Activated CD4-positive, alpha-beta T cell treated with anti-CD3 and anti-CD28 coated beads, Interleukin-2, Interleukin-4, amounts not matched to agents 100 ng/mL and 50 ng/mL, durations not matched to agents 16 hours and 8 hours (primary cell): ENCODE data around the gene LDLRAD2.
"Not testable (repeated sequence)": the region's sequence is repeated elsewhere in the genome, so short reads cannot be mapped to it uniquely, and the experiment has no call there.

Experiments
- DNase-seq: peaks from one replicate; pipeline ENCODE4 v3.0.0-alpha.2; 2020; ENCODE audit warnings: low spot score

Gene LDLRAD2, protein sequence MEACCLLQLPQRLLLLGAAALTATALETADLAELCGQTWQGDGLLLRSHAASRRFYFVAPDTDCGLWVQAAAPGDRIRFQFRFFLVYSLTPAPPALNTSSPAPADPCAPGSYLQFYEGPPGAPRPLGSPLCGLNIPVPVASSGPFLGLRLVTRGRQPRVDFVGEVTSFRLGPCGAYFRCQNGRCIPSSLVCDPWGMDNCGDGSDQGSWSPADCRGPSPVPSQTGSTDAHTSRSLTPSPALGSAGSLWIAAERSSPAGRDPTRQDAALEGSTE

DNA sequence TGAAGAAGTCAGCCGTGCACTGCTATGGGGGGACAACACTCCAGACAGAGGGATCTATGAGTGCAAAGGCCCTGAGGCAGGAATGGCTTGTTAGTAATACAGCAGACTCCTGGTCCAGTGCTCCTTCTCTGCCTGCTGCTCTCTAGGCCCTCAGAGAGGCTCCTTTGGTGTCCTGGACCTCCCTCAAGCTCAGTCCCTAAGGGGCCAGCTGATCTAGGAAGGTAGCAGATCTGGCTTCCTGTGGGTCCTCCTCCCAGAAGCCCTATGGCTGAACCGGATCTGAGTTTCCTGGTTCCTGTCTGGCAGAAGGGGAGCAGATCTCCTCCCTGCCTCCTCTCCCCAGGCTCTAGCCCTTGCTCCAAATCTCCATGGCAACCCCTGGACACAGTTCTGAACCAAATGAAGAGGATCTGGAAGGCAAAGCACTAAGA lies at the start of gene LDLRAD2:
LDLRAD2 (plus strand) TSS at position 391 of the 431 bp plus-strand sequence. CDS start 187 bp downstream, outside the sequence.
- DNase-seq: no peak

DNA sequence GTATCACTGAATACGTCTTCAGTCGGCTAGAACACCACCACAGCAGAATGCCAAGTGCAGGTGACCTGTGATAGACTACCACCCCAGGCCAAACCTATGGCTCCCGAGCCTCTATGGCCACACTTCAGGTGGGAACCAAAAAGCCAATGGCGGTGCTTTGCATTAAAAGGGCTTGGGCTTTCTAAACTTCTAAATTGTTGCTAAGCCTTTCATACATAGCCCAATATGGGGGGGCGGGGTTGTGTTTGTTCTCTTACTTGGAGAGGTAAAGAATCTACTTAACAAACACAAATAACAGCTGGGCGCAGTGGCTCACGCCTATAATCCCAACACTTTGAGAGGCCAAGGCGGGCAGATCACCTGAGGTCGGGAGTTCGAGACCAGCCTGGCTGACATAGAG lies 48.8 kb upstream of the LDLRAD2 start:
- no peak for DNase-seq

DNA sequence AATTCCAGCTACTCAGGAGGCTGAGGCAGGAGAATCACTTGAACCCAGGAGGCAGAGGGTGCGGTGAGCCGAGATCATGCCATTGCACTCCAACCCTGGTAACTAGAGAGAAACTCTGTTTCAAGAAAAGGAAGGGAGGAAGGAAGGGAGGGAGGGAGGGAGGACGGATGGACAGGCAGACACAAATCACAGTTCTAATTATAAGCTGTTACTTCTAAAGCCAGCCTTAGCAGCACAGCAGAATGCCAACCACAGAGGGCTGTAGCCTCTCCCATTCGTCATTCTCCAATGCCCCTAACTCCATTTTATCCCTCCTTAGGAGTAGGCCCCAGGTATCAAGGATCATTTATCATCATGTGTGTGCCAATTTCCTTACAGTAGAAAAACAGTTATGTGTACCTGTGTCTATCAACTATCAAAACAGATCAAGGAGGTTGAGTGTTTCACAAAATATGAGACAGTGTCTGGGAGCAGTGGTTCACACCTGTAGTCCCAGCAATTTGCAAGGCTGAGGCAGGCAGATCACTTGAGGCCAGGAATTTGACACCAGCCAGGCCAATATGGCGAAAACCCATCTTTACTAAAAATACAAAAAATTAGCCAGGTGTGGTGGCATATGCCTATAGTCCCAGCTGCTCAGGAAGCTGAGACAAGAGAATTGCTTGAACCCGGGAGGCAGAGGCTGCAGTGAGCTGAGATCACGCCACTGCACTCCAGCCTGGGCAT lies 48.2 kb upstream of the LDLRAD2 start:
- no peak for DNase-seq

DNA sequence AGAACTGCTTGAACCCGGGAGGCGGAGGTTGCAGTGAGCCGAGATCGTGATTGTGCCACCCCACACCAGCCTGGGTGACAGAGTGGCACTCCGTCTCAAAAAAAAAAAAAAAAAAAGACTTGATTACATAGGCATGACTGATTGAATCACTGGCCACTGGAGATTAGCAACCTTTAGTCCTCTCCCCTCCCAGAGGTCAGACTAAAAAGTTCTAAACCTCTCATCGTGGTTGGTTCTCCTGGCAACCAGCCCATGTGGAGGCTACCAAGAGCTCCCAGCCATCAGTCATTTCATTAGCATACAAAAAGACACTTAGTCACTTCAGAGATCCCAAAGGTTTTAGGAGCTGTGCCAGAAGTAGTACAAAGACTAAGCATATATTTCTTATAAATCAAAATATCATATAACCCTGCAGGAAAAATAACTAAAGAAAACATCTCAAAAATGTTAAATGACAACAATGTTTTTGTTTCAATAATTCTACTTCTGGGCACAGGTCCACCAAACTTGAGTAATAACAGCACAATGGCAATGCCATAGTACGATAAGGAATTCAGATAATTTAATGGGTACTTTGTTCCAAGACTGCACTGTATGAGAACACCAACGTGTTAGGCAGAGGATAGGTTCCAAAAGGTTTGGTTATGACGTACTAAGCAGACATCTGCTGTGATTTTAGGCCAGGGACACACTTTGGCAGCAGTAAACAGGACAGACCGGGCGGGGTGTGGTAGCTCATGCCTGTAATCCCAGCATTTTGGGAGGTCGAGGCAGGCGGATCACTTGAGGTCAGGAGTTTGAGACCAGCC lies 47.2 kb upstream of the LDLRAD2 start:
- peak; percentile 33 for DNase-seq

DNA sequence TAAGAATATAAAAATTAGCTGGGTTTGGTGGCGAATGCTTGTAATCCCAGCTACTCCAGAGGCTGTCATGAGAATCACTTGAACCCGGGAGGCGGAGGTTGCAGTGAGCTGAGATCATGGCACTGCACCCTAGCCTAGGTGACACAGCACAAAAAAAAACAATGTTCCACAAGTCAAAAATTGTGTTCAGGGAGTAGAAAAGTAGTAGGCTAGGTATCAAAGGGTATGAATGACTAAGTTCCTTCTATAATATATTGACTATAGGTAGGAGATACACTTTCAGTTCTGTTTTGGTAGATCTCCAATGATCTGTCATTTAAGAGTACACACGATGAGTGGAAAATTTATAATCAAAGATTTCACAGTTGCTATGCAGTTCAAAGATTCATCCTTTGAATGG lies 45.9 kb upstream of the LDLRAD2 start:
- DNase-seq: peak; percentile 29

DNA sequence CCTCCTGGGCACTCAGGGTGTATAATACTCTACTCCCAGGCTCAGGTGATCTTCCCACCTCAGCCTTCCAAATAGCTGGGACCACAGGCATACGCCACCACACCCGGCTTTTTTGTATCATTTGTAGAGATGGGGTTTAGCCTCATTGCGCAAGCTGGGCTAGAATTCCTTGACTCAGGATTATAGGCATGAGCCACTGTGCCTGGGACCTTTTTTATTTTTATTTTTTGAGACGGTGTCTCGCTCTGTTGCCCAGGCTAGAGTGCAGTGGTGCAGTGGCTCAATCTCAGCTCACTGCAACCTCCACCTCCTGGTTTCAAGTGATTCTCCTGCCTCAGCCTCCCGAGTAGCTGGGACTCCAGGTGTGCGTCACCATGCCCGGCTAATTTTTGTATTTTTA lies 45.0 kb upstream of the LDLRAD2 start:
- not testable (repeated sequence) for DNase-seq

DNA sequence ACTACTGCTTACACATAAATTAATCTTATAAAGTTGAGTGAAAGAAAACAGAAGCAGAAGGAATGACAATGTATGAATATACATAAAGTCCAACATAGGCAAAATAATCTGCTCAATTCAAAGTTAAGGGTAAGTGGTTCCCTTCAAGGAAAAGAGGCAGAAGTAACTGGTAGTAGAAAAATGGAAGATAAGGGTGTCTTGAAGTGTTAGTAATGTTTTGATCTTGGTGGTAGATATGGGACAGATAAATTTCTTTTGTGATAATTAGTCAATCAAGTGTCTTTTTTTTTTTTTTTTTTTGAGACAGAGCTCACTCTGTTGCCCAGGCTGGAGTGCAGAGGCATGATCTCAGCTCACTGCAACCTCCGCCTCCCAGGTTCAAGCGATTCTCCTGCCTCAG lies 41.9 kb upstream of the LDLRAD2 start:
- no peak for DNase-seq

DNA sequence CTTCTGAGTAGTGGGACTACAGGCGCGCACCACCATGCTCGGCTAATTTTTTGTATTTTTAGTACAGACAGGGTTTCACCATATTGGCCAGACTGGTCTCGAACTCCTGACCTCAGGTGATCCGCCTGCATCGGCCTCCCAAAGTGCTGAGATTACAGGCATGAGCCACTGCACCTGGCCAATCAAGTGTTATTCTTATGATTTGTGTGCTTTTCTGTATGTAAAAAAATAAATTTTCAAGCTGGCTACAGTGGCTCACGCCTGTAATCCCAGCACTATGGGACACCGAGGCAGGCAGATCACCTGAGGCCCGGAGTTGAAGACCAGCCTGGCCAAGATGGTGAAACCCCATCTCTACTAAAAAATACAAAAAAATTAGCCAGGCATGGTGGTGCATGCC lies 41.5 kb upstream of the LDLRAD2 start:
- not testable (repeated sequence) for DNase-seq

DNA sequence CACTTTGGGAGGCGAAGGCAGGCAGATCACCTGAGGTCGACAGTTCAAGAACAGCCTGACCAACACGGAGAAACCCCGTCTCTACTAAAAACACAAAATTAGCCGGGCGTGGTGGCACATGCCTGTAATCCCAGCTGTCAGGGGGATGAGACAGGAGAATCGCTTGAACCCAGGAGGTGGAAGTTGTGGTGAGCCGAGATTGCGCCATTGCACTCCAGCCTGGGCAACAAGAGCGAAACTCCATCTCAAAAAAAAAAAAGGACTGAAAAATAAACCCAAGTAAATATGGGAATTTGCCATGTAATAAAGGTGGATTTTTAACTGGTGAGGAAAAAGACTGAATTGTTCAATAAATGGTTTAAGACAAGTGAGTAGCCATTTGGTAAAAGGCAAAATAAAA lies 40.4 kb upstream of the LDLRAD2 start:
- DNase-seq: not testable (repeated sequence)

DNA sequence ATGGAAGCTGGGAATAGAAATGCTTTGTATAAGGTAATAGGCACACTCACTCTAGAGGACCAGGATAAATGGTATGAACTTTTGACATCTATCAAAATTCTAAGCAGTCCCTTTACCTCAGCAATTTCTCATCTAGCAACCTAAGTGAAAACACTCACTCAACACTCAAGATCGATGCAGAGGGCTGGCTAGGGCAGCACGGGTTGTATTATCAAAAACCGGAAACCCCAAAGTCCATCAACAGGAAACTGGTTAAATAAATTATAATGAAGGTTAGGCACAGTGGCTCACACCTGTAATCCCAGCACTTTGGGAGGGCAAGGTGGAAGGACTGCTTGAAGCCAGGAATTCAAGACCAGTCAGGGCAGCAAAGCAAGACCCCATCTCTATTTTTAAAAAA lies 38.5 kb upstream of the LDLRAD2 start:
- peak; percentile 38 for DNase-seq

DNA sequence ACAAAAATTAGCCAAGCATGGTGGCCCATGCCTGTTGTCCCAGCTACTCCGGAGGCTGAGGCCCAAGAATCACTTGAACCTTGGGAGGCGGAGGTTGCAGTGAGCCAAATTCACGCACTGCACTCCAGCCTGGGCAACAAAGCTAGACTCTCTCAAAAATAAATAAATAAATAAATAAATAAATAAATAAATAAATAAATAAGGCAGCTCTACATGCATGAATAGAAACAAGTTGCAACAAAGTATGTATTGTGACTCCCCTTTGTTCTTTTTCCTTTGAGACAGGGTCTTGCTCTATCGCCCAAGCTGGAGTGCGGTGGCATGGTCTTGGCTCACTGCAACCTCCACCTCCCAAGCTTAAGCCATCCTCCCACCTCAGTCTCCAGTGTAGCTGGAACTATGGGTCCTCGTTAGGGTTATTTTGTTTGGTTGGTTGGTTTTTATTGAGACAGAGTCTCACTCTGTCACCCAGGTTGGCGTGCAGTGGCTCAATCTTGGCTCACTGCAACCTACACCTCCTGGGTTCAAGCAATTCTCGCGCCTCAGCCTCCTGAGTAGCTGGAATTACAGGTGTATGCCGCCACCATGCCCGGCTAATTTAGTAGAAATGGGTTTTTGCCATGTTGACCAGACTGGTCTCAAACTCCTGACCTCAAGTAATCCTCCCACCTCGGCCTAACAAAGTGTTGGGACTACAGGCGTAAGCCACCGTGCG lies 37.1 kb upstream of the LDLRAD2 start:
- DNase-seq: no peak

DNA sequence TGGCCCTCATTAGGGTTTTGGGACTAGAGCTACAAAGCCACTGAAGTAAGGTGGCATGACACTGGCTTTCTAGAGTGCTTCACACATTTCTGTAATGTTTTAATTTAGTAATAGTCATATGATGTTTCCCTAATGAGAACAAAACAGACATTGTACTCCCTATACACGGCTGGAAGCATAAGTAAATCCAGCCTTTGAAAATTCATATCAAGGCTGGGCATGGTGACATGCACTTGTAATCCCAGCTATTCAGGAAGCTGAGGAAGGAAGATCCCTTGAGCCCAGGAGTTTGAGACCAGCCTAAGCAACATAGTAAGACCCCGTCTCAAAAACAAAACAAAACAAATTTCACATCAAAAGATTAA lies 36.5 kb upstream of the LDLRAD2 start:
- no peak for DNase-seq

DNA sequence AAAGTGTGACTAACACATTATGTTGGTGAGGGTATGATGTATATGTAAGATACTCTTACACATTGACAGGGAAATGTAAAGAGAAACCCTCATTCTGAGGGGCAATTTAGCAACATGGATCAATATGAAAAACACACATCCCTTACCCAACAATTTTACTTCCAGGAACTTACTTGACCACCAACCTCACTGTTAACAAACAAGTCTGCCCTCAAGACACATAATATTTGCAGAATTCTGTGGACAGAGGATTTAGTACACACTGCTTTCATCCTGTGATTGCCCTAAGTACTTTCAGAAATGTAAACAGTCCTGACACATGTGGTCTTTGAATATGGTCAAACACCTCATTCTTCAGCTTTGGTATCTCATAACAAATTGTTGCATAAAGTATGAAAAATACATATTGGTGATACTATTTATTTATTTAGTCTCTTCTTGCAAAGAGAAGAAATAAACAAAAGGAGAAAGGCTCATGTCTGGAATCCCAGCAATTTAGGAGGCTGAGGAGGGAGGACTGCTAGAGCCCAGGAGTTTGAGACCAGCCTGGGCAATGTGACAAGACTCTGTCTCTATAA lies 36.0 kb upstream of the LDLRAD2 start:
- no peak for DNase-seq

DNA sequence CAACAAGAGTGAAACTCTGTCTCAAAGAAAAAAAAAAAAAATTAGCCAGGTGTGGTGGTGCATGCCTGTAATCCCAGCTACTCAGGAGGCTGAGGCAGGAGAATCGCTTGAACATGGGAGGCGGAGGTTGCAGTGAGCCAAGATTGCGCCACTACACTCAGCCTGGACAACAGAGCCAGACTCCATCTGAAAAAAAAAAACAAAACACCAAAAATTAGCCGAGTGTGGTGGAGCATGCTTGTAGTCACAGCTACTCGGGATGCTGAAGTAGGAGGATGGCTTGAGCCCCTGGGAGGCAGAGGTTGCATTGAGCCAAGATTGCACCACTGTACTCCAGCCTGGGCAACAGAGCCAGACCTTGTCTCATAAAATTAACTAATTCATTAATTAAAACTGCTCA lies 35.1 kb upstream of the LDLRAD2 start:
- not testable (repeated sequence) for DNase-seq

DNA sequence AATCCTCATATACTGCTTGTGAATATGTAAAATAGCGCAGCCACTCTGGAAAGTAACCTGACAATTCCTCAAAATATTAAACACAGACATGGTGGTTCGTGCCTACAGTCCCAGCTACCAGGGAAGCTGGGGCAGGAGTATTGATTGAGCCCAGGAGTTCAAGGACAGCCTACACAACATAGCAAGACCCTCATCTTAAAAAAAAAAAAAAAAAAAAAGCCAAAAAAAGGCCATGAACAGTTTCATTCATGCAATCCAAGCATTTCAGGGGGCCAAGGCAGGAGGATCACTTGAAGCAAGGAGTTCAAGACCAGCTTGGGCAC lies 33.7 kb upstream of the LDLRAD2 start:
- DNase-seq: no peak

DNA sequence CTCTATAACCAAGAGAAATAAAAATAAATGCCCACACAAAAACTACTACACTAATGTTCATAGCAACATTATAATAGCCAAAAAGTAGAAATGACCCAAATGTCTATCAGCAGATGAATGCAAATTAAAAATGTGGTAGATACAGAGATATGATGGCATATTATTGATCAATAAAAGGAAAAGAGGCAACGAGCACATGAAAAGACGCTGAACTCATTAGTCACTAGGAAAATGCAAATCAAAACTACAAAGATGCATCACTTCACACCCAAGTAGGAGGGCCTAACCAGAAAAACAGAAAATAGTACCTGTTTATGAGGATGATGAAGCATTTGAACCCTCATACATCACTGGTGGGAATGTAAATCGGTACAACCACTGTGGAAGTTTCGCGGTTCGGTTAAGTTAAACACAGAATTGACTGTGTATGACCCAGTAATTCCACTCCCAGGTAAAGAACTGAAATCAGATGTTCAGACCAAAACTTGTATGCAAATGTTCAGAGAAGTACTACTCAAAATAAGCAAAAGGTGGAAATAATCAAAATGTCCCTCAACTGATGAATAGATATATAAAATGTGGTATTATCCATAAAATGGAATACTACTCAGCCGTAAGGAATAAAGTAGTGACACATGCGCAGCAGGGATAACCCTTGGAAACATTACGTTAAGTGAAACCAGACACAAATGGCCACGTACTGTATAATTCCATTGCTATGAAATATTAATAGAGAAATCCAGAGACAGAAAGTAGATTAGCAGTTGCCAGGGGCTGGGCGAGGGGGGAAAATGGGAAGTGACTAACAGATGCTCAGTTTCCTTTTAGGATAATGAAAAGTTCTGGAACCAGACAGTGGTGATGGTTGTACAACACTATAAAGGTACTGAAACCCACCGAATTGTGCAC lies 32.2 kb upstream of the LDLRAD2 start:
- peak; percentile 82 for DNase-seq

DNA sequence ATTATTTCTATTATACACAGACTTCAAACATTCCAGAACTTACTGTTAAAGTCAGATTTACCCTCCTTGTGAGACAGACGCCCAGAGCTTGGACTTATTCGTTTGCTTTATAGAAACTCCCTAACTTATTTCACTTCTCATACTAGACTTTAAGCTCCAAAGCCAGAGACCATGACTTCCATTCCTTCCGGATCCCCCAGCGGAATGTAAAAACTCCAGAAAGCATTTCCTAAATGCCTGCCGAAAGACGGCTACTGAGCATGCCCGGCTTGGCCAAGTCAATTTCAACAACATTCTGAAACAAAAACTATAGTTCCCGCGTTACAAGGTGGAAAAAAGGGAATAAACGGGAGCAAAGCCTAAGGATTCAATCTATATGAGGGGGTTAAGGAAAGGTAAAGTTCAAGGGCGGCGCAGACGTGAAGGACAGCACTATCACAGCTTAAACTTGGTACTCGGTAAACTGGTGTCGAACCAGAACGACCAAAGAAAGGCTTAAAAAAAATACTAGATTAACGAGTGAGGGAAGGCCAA lies 30.2 kb upstream of the LDLRAD2 start:
- no peak for DNase-seq

DNA sequence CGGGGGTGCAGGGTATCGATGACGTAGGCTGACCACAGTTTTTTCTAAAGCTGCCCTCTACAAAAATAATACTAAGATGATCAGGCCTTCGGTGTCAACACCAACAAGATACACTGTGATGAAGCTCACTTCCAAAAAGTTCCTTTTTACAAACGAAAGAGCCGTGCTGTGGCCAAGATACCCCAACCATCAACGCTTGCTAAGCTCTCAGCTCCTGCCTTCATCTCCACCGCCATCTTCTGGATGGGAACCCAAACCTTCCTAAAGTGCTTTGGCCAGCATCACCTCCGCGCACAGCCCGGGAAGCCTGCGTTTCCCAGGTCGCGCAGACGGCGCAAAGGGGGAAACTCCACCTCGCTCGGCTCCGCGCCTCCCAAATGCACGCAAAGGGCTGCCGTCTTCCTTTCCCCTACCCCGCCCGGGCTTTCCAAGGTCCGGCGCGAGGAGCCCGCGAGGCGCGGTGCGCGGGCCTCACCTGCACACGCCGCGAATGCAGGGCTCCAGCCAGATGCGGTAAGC lies 29.7 kb upstream of the LDLRAD2 start:
- peak; percentile 54 for DNase-seq

DNA sequence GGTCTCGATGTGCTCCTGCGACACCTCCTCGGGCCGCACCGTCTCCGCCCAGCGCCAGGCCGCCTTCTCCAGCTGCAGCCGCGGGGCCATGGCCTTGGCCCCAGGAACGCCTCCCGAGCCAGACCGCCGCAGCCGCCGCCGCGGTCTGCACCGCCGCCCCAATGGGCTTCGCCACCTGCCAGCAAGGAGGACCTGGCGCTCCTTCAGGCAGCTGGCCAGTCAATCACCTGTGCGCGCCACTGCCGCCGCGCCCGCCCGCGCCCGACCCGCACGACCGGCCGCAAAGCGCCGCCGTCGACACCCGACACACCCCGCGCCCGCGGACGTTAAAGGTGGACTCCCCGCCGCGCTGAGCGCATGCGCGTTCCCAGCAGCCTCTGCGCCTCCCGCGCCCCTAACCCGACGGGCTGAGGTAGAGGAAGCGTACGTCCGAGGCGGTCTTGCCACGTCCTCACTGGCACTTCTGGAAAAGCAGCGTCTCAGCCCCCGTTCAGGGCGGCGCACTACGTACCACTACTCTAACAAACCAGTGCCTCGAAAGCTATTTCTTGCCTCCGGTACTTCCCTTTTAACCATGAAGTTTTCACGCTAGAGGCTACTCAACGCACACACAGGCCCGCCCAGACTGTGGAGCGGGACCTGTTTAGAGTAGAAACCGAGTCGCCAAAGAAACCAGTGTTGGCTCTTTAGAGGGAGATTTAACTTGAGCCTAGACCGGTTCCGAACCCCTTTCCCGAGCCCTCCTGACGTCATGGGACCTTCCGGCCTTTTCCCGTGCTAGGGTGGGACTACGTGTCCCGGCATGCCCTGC lies 29.0 kb upstream of the LDLRAD2 start, which contains the start of gene USP48:
USP48 (minus strand) TSS at position 282 of the 811 bp plus-strand sequence; CDS start at position 90, 192 bp downstream.
- DNase-seq: peak; percentile 98
